C4-2B (cell line): ENCODE measurements around the gene MYCBP2.
A peak's percentile ranks its signal among the peaks of the same experiment; 100 is the strongest.

Source experiments
- H3K27ac ChIP-seq: fragments of 450-650 bp; 2 replicates; pipeline ENCODE4 v1.5.1; 2017
- ZFX ChIP-seq: fragments of 450-650 bp; IDR thresholded peaks from 2 replicates; pipeline ENCODE4 v1.6.1; 2017
- TF ChIP-seq, protein P1 (sequence below): fragments of 450-650 bp; conservative IDR thresholded peaks from 2 replicates; pipeline ENCODE4 v1.5.1; 2017; ENCODE audit warnings: mild to moderate bottlenecking

Gene MYCBP2

DNA sequence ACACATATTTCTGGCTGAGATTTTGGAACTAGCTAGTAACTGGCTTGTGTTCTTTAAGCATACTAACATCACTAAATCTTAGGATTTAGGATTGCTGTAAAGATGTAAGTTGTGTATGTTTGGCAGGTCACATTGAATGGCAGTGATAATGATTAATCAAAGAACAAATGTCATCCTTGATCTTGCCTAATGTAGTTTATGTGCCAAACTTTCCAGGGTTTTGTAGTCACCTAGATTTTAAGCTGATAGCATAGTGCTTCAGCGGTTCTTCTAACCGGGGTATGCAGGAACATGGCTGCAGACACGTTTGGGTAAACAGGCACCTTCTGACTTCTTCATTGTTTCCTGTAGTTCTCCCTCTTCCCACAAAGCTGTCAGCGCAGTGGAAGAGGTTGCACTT lies 325.4 kb downstream of the MYCBP2 start:
- TF ChIP-seq ZFX: no peak
- TF ChIP-seq, protein P1, sequence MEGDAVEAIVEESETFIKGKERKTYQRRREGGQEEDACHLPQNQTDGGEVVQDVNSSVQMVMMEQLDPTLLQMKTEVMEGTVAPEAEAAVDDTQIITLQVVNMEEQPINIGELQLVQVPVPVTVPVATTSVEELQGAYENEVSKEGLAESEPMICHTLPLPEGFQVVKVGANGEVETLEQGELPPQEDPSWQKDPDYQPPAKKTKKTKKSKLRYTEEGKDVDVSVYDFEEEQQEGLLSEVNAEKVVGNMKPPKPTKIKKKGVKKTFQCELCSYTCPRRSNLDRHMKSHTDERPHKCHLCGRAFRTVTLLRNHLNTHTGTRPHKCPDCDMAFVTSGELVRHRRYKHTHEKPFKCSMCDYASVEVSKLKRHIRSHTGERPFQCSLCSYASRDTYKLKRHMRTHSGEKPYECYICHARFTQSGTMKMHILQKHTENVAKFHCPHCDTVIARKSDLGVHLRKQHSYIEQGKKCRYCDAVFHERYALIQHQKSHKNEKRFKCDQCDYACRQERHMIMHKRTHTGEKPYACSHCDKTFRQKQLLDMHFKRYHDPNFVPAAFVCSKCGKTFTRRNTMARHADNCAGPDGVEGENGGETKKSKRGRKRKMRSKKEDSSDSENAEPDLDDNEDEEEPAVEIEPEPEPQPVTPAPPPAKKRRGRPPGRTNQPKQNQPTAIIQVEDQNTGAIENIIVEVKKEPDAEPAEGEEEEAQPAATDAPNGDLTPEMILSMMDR: no peak
- H3K27ac ChIP-seq: peak overlapping the region; percentile 37; the same call in 1 of the 2 replicates

DNA sequence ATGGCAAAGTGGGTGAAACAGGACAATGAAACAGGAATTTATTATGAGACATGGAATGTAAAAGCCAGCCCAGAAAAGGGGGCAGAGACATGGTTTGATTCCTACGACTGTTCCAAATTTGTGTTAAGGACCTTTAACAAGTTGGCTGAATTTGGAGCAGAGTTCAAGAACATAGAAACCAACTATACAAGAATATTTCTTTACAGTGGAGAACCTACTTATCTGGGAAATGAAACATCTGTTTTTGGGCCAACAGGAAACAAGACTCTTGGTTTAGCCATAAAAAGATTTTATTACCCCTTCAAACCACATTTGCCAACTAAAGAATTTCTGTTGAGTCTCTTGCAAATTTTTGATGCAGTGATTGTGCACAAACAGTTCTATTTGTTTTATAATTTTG lies 326.4 kb downstream of the MYCBP2 start:
- peak overlapping the region; percentile 80 for H3K27ac ChIP-seq
- TF ChIP-seq, protein P1: no peak
- no peak for TF ChIP-seq ZFX
